HCT116 (cell line): Measurements from ENCODE around the gene TBC1D4. TPM values are rescaled to one million over a fixed set of nuclear protein-coding genes. Genes with fewer than 3 reads are reported as not detected.

Experiments
- ATAC-seq: fragments of 200-7000 bp; cut with Tn5 transposase; 2 replicates; pipeline ENCODE4 v1.9.1; 2020; ENCODE audit warnings: mild to moderate bottlenecking, moderate library complexity
- BruUV-seq: library from RNA; stranded (reverse); fragments of 400-500 nt; replicated peaks from 2 replicates; lab custom pipeline; 2021; lab: Mats Ljungman, UMichigan
- CTCF ChIA-PET: fragments of 300-600 bp; sonication (Branson Sonifier 250); formaldehyde crosslinking; loops from one replicate; lab custom pipeline; 2021; ENCODE audit warnings: antibody characterized with exemption; lab: Charles Lee
- POLR2A ChIA-PET: fragments of 300-600, 350-600 bp; sonication (Branson Sonifier 250); formaldehyde crosslinking; loops from one replicate; lab custom pipeline; 2021; ENCODE audit warnings: antibody characterized with exemption; lab: Charles Lee
- RAD21 ChIA-PET, 2 experiments: fragments of 300-600 bp; sonication (Branson Sonifier 250); formaldehyde crosslinking; loops; one replicate each; lab custom pipeline; 2023; ENCODE audit warnings: low total read pairs in 2 of 2; ENCODE audit not compliant: uncharacterized antibody in 2 of 2, unreplicated experiment in 2 of 2, low non-redundant PET in 1 of 2; lab: Charles Lee
- DNase-seq: peaks from one replicate; pipeline ENCODE4 v3.0.0-alpha.2; 2010; ENCODE audit warnings: low read depth, low spot score
- H2AFZ ChIP-seq: fragments of 200-600 bp; shearing (Covaris generic), sonication (generic); 2 replicates; pipeline ENCODE4 v1.6.1; 2017; ENCODE audit warnings: low read depth, mixed run types, mixed read lengths, antibody characterized with exemption, low read length; ENCODE audit not compliant: poor library complexity, severe bottlenecking
- H3K27ac ChIP-seq: 2 replicates; pipeline ENCODE4 v1.5.1; 2012; ENCODE audit warnings: low read depth, low read length
- H3K27me3 ChIP-seq: fragments of 200-600 bp; sonication (generic); 2 replicates; pipeline ENCODE4 v1.6.1; 2016; ENCODE audit warnings: mixed run types, low read length, mixed read lengths; ENCODE audit not compliant: insufficient read depth
- H3K36me3 ChIP-seq, 2 experiments: fragments of 200-500 bp in 1 of 2; fragments of 200-600 bp in 1 of 2; sonication (Bioruptor generic) in 1 of 2; sonication (generic) in 1 of 2; 2 replicates each; pipeline versions ENCODE4 v1.5.1 to v1.6.1; 2014 to 2016; ENCODE audit warnings: low read length in 2 of 2, inconsistent platforms in 1 of 2, mixed read lengths in 1 of 2, mixed run types in 1 of 2; ENCODE audit not compliant: insufficient read depth in 2 of 2, control insufficient read depth in 1 of 2
- H3K4me1 ChIP-seq, 2 experiments: fragments of 200-600 bp in 1 of 2; sonication (generic) in 1 of 2; 2 replicates each; pipeline versions ENCODE4 v1.5.1 to v1.6.1; 2012 to 2017; ENCODE audit warnings: low read length in 2 of 2, inconsistent platforms in 1 of 2, mild to moderate bottlenecking in 1 of 2, mixed read lengths in 1 of 2, mixed run types in 1 of 2, moderate library complexity in 1 of 2; ENCODE audit not compliant: insufficient read depth in 2 of 2, control insufficient read depth in 1 of 2
- H3K4me2 ChIP-seq: fragments of 200-600 bp; sonication (generic); 2 replicates; pipeline ENCODE4 v1.6.1; 2017; ENCODE audit warnings: mixed run types, low read length, mixed read lengths
- H3K4me3 ChIP-seq, 2 experiments: fragments of 200-600 bp in 1 of 2; sonication (generic) in 1 of 2; replicated peaks in 1 of 2; 2 replicates each; pipeline ENCODE4 v1.5.1; 2011 to 2016; ENCODE audit warnings: low read length in 2 of 2, control low read depth in 1 of 2, low read depth in 1 of 2, mild to moderate bottlenecking in 1 of 2, mixed read lengths in 1 of 2, mixed run types in 1 of 2
- H3K79me2 ChIP-seq: fragments of 200-600 bp; sonication (generic); 2 replicates; pipeline ENCODE4 v1.6.1; 2017; ENCODE audit warnings: mild to moderate bottlenecking, mixed run types, low read length, moderate library complexity, mixed read lengths; ENCODE audit not compliant: insufficient read depth
- H3K9ac ChIP-seq: fragments of 200-600 bp; sonication (generic); 2 replicates; pipeline ENCODE4 v1.6.1; 2016; ENCODE audit warnings: low read length, mixed read lengths
- H3K9me2 ChIP-seq: fragments of 200-600 bp; sonication (generic), shearing (Covaris generic); 2 replicates; pipeline ENCODE4 v1.6.1; 2017; ENCODE audit warnings: mixed run types, mild to moderate bottlenecking, moderate library complexity; ENCODE audit not compliant: insufficient read depth
- H3K9me3 ChIP-seq, 2 experiments: fragments of 200-500 bp in 1 of 2; fragments of 200-600 bp in 1 of 2; sonication (Bioruptor generic) in 1 of 2; sonication (generic) in 1 of 2; 2 replicates each; pipeline ENCODE4 v1.6.1; 2014 to 2017; ENCODE audit warnings: low read length in 2 of 2, mixed read lengths in 2 of 2, inconsistent platforms in 1 of 2, low read depth in 1 of 2, mild to moderate bottlenecking in 1 of 2, mixed run types in 1 of 2, moderate library complexity in 1 of 2; ENCODE audit not compliant: control insufficient read depth in 1 of 2, insufficient read depth in 1 of 2
- H4K20me1 ChIP-seq: fragments of 200-600 bp; sonication (generic), shearing (Covaris generic); 2 replicates; pipeline ENCODE4 v1.6.1; 2017; ENCODE audit warnings: mixed run types, mild to moderate bottlenecking, moderate library complexity; ENCODE audit not compliant: insufficient read depth
- CTCF ChIP-seq, 3 experiments: fragments of 200-600 bp in 1 of 3; sonication (generic) in 1 of 3; IDR thresholded peaks in 2 of 3; conservative IDR thresholded peaks in 1 of 3; 2 replicates each; pipeline ENCODE4 v1.5.1; 2012 to 2017; ENCODE audit warnings: low read depth in 2 of 3, low read length in 2 of 3, antibody characterized with exemption in 1 of 3, borderline replicate concordance in 1 of 3, control low read depth in 1 of 3, mild to moderate bottlenecking in 1 of 3, mixed read lengths in 1 of 3, mixed run types in 1 of 3, moderate library complexity in 1 of 3; ENCODE audit not compliant: insufficient read depth in 1 of 3
- MAX ChIP-seq: IDR thresholded peaks from 2 replicates; pipeline ENCODE4 v1.6.1; 2012
- POLR2A ChIP-seq: IDR thresholded peaks from 2 replicates; pipeline ENCODE4 v1.7.0; 2011; ENCODE audit warnings: borderline replicate concordance; ENCODE audit not compliant: insufficient read depth, insufficient read length; ENCODE audit errors: extremely low read depth
- RAD21 ChIP-seq: IDR thresholded peaks from 2 replicates; pipeline ENCODE4 v1.6.1; 2012; ENCODE audit warnings: low read depth, mild to moderate bottlenecking
- SRF ChIP-seq: IDR thresholded peaks from 2 replicates; pipeline ENCODE4 v1.6.1; 2012; ENCODE audit warnings: low read depth
- intact Hi-C: fragments of 100-400 bp; cut with micrococcal nuclease; formaldehyde crosslinking; loops from 2 replicates; pipeline ENCODE4 v1.10.0; 2022
- total RNA-seq: library from RNA; stranded (reverse); gene quantifications from one replicate; pipeline ENCODE4 v1.2.1, GENCODE V29; 2021; ENCODE audit not compliant: unreplicated experiment

The TBC1D4 gene
- total RNA-seq, 1 experiment from 2014 or later = 24.6 TPM

GRCh38 chr13:75486146-75487062 is 4.4 kb upstream of the TBC1D4 start:
- H4K20me1 ChIP-seq = no peaks in the 10 kb centered on the region
- H3K4me3 ChIP-seq = 0 out of 4 replicates have a peak overlapping the region, but pooled peaks of 1 of the 2 experiments have one; percentile 12
- CTCF ChIA-PET = interaction anchor here (0.7 kb wide), 1 partner anchor 156 kb away, joined by 3 read pairs; no protein-coding TSS in a partner anchor
- H3K9ac ChIP-seq = peak overlapping the region; percentile 33
- peak; percentile 16 for ATAC-seq
- peak overlapping the region; percentile 50 for H3K27ac ChIP-seq
- intact Hi-C loops = no loop called here
- peak overlapping the region; percentile 48 for H3K4me2 ChIP-seq
- no peaks in the 10 kb centered on the region for H3K9me3 ChIP-seq
- H3K4me1 ChIP-seq = peaks cover 16 to 31% of the 10 kb centered on the region in 2 experiments
- BruUV-seq = no TSS peak
- POLR2A ChIA-PET = interaction anchor here (0.6 kb wide), 1 partner anchor 23 kb away, joined by 5 read pairs; no protein-coding TSS in a partner anchor
- TF ChIP-seq SRF (no peak), POLR2A (no peak), MAX (no peak), RAD21 (no peak), CTCF (IDR thresholded peaks at IDR 0.05 in 2 of 3, conservative IDR thresholded peaks at IDR 0.05 in 1 of 3; ENCODE audit: borderline replicate concordance in 1 of 3, insufficient read depth in 1 of 3, low read depth in 2 of 3, low read length in 2 of 3) (peak in 1 of 3 experiments; percentile 16; a peak in 1 of 6 replicates)
- no peaks in the 10 kb centered on the region for H3K9me2 ChIP-seq
- H3K79me2 ChIP-seq = no peaks in the 10 kb centered on the region; the same call in 1 of the 2 replicates
- RAD21 ChIA-PET = no interaction called here
- peak overlapping the region; percentile 24 for H2AFZ ChIP-seq
- H3K27me3 ChIP-seq = no peaks in the 10 kb centered on the region
- no peaks in the 10 kb centered on the region for H3K36me3 ChIP-seq
- DNase-seq = no peak
